GM21447 (cell line): ENCODE data around the gene GJD3.
"Not testable (repeated sequence)": the region's sequence is repeated elsewhere in the genome, so short reads cannot be mapped to it uniquely, and the experiment has no call there.

Experiments
- ATAC-seq: cut with Tn5 transposase; IDR thresholded peaks from one replicate; pipeline ENCODE4 v1.9.1; 2021; ENCODE audit not compliant: unreplicated experiment

Gene GJD3, protein sequence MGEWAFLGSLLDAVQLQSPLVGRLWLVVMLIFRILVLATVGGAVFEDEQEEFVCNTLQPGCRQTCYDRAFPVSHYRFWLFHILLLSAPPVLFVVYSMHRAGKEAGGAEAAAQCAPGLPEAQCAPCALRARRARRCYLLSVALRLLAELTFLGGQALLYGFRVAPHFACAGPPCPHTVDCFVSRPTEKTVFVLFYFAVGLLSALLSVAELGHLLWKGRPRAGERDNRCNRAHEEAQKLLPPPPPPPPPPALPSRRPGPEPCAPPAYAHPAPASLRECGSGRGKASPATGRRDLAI

DNA sequence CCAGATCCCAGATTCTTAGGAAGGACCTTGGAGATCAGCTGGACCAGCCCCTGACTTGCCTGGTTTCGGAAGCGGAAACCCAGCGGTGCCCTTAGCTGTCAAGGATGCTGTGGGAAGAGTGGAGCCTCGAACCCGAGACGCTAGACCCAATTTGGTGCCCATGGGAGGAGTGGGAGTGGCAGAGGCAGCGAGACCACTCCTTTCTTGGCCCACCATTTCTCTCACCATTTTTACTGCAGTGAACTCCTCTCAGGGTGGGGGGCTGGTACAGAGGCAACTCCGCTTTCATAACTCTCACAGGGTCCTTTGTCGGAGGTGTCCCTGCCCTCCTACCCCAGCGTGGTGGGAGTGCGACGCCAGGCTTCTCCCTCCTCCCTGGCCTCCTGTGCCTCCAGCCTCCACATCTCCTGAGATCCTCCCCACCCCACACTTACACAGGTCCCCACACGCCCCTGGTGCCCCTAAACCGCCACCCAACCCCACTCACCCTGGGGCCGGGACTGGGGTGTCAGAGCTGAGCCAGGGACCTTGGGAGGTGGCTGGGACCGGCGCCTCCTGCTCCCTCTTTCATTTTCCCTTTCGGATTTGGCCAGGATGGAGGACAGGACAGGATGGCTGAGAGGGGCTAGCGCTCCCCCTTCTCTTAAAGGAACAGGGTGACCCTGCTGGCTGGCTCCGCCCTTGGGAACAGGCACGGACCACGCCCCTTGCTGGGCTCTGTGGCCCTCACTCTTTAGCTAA is at the start of gene GJD3:
TSS of gene GJD3 (minus strand) at position 617 of the 741 bp plus-strand sequence. CDS start 922 bp downstream, outside the sequence.
- ATAC-seq = no peak

GRCh38 chr17:40414312-40414711 is 49.8 kb upstream of the GJD3 start:
- ATAC-seq = not testable (repeated sequence)

DNA sequence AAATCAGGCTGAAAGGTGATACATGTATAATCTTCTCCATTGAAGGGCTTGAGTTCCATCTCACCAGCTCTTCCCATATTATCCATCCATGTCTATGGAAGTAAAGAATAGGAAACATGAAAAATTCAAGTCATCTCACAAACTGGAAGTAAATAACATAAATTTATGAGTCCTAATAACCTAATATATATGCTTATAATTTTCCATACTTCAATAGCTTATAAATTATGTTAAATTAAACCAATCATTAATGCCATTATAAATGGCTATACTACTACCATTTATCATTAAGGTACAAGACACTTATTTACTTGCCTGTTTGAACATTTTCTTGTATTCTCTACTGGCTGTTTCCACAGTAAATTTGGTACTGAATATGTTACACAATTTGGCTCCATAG is 48.3 kb upstream of the GJD3 start:
- no peak for ATAC-seq

DNA sequence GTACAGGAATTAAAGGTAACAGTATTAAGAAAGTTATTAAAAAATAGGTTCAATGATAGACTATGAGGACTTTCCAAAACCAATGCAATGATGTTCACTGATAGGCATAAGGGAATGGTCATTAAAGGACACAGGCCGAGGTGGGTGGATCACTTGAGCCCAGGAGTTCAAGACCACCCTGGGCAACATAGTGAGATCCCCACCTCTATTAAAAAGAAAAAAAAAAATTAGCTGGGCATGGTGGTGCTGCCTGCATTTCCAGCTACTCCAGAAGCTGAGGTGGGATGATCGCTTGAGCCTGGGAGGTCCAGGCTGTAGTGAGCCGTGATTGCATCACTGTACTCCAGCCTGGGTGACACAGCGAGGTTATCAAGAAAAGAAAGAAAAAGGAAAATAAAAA is 47.3 kb upstream of the GJD3 start:
- ATAC-seq = no peak

DNA sequence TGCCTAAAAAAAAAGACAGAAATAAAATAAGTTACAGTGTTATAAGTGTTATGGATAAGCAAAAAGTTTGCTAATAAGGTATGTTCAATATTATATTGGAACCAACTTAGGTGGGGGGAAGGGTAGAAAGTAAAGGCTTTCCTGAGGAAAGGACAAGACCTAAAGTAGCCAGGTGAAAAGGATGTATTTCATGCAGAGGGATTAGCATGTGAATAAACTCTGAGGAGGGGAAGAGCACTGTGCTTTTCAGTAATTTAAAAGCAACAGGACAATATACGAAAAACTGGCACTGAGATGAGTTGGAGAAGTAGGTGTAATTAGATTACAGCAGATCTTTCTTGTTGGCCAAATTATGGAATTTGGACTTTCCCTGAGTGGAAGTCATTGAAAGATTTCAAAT is 45.5 kb upstream of the GJD3 start:
- ATAC-seq = no peak

GRCh38 chr17:40409540-40409939 is 45.0 kb upstream of the GJD3 start:
- not testable (repeated sequence) for ATAC-seq

GRCh38 chr17:40407460-40407859 is 42.9 kb upstream of the GJD3 start:
- ATAC-seq = no peak

GRCh38 chr17:40404003-40404402 is 39.5 kb upstream of the GJD3 start:
- no peak for ATAC-seq

- ATAC-seq = no peak
Observed at GRCh38 chr17:40402668-40403067, 38.1 kb upstream of the GJD3 start.

DNA sequence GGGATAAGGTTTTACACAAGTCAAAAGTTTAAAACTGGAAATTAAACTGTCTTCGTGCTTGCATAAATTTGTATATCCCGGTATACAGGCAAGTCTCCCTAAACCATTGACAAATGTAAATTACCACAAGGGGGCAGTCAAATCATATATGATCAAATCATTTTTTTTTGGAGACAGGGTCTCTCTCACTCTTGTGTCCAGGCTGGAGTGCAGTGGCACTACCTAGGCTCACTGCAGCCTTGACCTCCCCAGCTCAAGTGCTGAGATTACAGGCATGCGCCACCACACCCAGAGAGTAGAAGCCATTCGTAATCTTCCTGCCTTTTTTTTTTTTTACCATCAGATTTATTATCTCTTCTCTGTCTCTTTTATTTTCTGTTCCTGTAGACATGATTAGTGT is 34.6 kb upstream of the GJD3 start:
- no peak for ATAC-seq

DNA sequence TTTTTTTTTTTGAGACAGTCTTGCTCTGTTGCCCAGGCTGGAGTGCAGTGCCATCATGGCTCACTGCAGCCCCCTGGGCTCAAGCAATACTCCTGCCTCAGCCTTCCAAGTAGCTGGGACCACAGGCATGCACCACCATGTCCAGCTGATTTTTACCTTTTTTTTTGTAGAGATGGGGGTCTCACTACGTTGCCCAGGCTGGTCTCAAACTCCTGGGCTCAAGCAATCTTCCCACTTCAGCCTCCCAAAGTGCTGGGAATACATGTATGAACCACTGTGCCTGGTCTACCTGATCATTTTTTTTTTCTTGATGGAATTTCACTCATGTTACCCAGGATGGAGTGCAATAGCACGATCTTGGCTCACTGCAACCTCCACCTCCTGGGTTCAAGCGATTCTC is 22.0 kb upstream of the GJD3 start:
- not testable (repeated sequence) for ATAC-seq

- ATAC-seq = no peak
Observed at GRCh38 chr17:40382251-40382650, 17.7 kb upstream of the GJD3 start.

- ATAC-seq = no peak
Observed at GRCh38 chr17:40378966-40379365, 14.4 kb upstream of the GJD3 start.

DNA sequence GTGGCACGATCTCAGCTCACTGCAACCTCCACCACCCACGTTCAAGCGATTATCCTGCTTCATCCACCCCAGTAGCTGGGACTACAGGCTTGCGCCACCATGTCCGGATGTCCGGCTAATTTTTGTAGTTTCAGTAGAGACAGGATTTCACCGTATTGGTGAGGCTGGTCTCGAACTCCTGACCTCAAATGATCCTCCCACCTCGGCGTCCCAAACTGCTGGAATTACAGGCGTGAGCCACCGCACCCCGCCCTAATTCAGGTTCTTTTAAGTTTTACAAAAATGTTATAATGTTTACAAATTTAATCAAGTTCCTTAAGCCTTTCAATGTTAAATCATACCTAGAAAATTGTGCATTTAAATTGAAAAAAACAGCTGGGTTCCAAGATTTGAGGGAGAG is 13.3 kb upstream of the GJD3 start:
- ATAC-seq = no peak

- not testable (repeated sequence) for ATAC-seq
Observed at GRCh38 chr17:40376541-40376940, 12.0 kb upstream of the GJD3 start.

DNA sequence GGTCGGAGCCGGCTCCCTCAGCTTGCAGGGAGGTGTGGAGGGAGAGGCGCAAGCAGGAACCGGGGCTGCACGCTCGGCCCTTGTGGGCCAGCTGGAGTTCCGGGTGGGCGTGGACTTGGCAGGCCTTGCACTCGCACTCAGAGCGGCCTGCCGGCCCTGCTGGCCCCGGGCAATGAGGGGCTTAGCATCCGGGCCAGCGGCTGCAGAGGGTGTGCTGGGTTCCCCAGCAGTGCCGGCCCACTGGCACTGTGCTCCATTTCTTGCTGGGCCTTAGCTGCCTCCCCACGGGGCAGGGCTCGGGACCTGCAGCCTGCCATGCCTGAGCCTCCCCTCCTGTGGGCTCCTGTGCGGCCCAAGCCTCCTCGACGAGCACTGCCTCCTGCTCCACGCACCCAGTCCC is 11.2 kb upstream of the GJD3 start:
- not testable (repeated sequence) for ATAC-seq

GRCh38 chr17:40374821-40375498 is 10.4 kb upstream of the GJD3 start:
- ATAC-seq = no peak

DNA sequence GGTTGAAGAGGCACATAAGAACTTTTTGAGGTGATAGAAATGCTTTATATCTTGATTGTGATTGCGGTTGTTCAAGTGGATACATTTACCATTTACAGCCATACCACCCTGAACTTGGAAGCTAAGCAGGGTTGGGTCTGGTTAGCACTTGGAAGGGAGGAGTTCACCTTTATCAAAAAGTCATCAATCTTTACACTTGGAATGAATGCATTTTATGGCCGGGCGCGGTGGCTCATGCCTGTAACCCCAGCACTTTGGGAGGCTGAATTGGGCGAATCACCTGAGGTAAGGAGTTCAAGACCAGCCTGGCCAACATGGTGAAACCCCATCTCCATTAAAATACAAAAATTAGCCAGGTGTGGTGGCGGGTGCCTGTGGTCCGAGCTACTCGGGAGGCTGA is 9.5 kb upstream of the GJD3 start:
- no peak for ATAC-seq

DNA sequence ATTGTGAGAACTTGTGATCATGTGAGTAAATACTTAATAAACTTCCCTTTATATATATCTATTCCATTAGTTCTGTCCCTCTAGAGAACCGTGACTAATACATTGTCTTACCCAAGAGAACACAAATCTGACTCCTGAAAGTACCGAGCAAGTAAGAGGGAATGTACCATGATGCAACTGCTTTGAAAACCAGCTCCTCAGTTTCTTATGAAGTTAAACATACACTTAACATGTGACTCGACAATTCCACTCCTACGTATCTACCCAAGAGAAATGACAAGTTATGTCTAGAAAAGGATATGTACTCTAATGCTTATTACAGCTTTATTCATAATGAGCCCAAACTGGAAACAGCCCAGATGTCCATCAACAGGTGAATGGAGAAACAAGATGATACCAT is 8.8 kb upstream of the GJD3 start:
- ATAC-seq = no peak

DNA sequence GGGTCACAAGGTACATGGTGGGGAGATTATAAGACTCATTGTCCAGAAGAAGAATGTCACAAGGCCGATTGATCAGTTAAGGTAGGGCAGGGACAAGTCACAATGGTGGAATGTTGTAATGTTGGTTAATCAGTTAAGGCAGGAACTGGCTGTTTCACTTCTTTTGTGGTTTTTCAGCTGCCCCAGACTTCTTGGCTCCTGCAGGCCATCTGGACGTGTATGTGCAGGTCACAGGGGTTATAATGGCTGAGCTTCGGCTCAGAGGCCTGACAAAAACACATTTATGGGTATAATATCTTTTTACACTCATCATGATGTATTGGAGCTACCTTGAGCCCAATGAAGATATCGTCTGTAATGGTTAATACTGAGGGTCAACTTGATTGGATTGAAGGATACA is 8.1 kb upstream of the GJD3 start:
- ATAC-seq = not testable (repeated sequence)

DNA sequence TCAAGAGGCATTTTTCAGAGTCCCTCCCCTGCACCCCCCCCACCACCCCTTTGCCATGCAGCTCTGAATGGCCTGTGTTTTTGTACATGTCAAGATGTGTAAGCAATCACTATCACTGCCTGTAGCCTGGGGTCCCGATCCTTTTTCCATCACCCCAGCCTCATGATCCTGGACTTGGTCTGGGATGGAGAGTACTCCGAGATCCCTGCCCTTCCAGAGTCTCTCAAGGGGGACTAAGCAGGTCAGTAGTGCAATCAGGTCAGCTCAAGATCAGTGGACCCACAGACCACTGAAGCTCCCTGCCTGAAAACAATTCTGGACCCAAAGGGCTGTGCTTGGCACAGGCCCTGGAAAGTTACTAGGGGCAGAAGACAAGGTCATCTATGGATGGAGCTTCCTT is 7.5 kb upstream of the GJD3 start:
- no peak for ATAC-seq
